ENCODE results near the gene FSIP1.

DNA sequence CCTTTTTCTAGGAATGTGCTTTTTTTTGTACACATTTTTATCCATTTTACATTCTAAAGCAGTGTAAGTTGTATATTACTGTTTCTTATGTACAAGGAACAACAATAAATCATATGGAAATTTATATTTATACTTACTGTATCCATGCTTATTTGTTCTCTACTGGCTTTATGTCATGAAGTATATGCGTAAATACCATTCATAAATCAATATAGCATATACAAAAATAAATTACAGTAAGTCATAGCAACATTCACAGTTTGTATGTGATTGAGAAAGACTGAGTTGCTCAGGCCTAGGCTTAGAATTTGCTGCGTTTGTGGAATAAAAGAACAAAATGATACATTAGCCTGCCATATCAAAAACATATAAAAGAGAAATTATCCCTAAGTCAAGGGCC, 185.3 kb downstream of the FSIP1 start:
- TF ChIP-seq POLR2A (IDR thresholded peaks at IDR 0.05; ENCODE audit: low read depth, low read length) (no peak), SPI1 (IDR thresholded peaks at IDR 0.05; ENCODE audit: low read depth, low read length) (no peak), POLR2AphosphoS5 (IDR thresholded peaks at IDR 0.05; ENCODE audit: low read depth, low read length) (no peak), TAF1 (IDR thresholded peaks at IDR 0.05; ENCODE audit: low read depth, low read length) (no peak)
